Ishikawa (cell line): ENCODE data around the gene METTL25.

Source experiments
- CEBPB ChIP-seq: IDR thresholded peaks from 2 replicates; pipeline ENCODE4 v1.6.1; 2012
- CREB1 ChIP-seq: IDR thresholded peaks from 2 replicates; pipeline ENCODE4 v1.6.1; 2012; ENCODE audit warnings: low read depth
- EGR1 ChIP-seq: IDR thresholded peaks from 2 replicates; pipeline ENCODE4 v1.6.1; 2012
- EP300 ChIP-seq: IDR thresholded peaks from 2 replicates; pipeline ENCODE4 v1.6.1; 2012; ENCODE audit warnings: borderline replicate concordance
- FOXM1 ChIP-seq: IDR thresholded peaks from 2 replicates; pipeline ENCODE4 v1.6.1; 2012; ENCODE audit warnings: low read depth, borderline replicate concordance
- NFIC ChIP-seq: IDR thresholded peaks from 2 replicates; pipeline ENCODE4 v1.6.1; 2012
- RAD21 ChIP-seq: IDR thresholded peaks from 2 replicates; pipeline ENCODE4 v1.6.1; 2012; ENCODE audit warnings: low read depth
- TAF1 ChIP-seq: IDR thresholded peaks from 2 replicates; pipeline ENCODE4 v1.6.1; 2012; ENCODE audit warnings: low read depth, mild to moderate bottlenecking
- TCF12 ChIP-seq: IDR thresholded peaks from 2 replicates; pipeline ENCODE4 v1.6.1; 2012; ENCODE audit warnings: low read depth
- TEAD4 ChIP-seq: IDR thresholded peaks from 2 replicates; pipeline ENCODE4 v1.6.1; 2012
- YY1 ChIP-seq: IDR thresholded peaks from 2 replicates; pipeline ENCODE4 v1.6.1; 2012; ENCODE audit warnings: low read depth
- ZBTB7A ChIP-seq: IDR thresholded peaks from 2 replicates; pipeline ENCODE4 v1.6.1; 2012; ENCODE audit warnings: low read depth
- TF ChIP-seq, protein P1 (sequence below): IDR thresholded peaks from 2 replicates; pipeline ENCODE4 v1.6.1; 2012
- TF ChIP-seq, protein P2 (sequence below): IDR thresholded peaks from 2 replicates; pipeline ENCODE4 v1.6.1; 2012
- TF ChIP-seq, protein P3 (sequence below): IDR thresholded peaks from 2 replicates; pipeline ENCODE4 v1.6.1; 2012; ENCODE audit warnings: low read depth, mild to moderate bottlenecking

METTL25 gene

DNA sequence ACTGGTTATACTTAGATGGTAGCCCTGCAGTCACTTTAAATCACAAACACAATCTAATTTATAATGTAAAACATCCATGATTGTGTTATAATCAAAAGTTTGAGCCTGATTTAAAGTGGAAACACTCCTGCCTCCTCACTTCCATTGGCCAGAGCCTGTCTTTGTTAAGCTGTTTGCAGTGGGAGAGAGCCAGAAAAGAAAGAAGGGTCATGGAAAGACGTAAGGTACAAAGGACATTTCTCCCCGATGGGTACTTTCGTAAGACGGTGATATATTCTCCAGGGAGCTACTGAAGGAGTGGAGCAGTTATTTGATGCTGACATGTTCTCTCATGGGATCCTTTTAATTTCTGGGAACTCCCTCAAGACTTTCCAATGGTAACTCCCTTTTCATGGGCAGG is 164.0 kb downstream of the METTL25 start:
- TF ChIP-seq, protein P1, sequence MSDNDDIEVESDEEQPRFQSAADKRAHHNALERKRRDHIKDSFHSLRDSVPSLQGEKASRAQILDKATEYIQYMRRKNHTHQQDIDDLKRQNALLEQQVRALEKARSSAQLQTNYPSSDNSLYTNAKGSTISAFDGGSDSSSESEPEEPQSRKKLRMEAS = no peak
- TF ChIP-seq EP300 (no peak), CEBPB (no peak)

DNA sequence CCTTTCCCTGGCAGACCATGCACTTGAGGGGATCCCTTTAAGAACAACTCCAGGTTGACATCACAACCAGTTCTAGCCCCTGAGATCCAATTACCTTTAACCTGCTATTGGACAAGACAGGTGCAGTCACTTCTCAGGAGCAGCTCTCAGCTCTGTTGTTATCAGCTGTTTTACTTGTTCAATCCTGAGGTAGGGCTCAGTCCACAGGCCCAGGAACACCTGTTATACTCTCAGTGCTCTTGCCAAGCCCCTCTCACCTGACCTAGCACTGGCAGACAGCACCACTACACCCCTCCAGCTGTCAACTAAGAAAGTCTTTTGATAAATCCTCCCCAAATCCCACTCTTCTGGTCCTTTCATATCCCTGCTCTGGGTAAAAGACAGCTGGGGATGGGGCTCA is 164.4 kb downstream of the METTL25 start:
- TF ChIP-seq CREB1 (no peak), TCF12 (no peak), EGR1 (no peak), TAF1 (no peak), TEAD4 (no peak), NFIC (no peak), FOXM1 (no peak), CEBPB (no peak), YY1 (no peak), RAD21 (no peak), ZBTB7A (no peak)
- TF ChIP-seq, protein P1 = no peak
- TF ChIP-seq, protein P2, sequence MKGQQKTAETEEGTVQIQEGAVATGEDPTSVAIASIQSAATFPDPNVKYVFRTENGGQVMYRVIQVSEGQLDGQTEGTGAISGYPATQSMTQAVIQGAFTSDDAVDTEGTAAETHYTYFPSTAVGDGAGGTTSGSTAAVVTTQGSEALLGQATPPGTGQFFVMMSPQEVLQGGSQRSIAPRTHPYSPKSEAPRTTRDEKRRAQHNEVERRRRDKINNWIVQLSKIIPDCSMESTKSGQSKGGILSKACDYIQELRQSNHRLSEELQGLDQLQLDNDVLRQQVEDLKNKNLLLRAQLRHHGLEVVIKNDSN = no peak

DNA sequence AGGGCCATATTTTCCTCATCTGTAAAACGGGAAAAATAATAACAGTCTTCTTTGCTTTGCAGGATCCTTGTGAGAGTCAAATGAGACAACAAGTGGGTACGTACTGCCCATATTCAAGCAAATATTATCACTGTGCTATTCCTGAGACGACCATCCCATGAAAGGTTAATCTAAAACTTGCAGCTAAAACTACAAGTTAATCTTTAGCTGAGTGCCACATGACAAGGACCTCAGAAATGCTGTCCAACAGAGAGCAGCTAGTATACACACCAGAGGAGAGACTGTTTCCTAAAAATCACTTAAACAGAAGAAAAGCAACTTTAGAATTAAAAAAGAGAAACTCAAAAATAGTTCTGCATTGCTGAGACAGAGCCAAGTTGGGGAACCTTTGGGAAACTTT is 165.7 kb downstream of the METTL25 start:
- no peak for TF ChIP-seq YY1
- no peak for TF ChIP-seq EP300
- TF ChIP-seq NFIC = no peak
- TF ChIP-seq, protein P2 = no peak
- no peak for TF ChIP-seq CEBPB
- TF ChIP-seq FOXM1 = no peak
- TF ChIP-seq CREB1 = no peak
- no peak for TF ChIP-seq EGR1
- no peak for TF ChIP-seq TAF1
- TF ChIP-seq ZBTB7A = no peak
- TF ChIP-seq TCF12 = no peak
- TF ChIP-seq TEAD4 = no peak
- TF ChIP-seq, protein P3, sequence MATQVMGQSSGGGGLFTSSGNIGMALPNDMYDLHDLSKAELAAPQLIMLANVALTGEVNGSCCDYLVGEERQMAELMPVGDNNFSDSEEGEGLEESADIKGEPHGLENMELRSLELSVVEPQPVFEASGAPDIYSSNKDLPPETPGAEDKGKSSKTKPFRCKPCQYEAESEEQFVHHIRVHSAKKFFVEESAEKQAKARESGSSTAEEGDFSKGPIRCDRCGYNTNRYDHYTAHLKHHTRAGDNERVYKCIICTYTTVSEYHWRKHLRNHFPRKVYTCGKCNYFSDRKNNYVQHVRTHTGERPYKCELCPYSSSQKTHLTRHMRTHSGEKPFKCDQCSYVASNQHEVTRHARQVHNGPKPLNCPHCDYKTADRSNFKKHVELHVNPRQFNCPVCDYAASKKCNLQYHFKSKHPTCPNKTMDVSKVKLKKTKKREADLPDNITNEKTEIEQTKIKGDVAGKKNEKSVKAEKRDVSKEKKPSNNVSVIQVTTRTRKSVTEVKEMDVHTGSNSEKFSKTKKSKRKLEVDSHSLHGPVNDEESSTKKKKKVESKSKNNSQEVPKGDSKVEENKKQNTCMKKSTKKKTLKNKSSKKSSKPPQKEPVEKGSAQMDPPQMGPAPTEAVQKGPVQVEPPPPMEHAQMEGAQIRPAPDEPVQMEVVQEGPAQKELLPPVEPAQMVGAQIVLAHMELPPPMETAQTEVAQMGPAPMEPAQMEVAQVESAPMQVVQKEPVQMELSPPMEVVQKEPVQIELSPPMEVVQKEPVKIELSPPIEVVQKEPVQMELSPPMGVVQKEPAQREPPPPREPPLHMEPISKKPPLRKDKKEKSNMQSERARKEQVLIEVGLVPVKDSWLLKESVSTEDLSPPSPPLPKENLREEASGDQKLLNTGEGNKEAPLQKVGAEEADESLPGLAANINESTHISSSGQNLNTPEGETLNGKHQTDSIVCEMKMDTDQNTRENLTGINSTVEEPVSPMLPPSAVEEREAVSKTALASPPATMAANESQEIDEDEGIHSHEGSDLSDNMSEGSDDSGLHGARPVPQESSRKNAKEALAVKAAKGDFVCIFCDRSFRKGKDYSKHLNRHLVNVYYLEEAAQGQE = no peak
- TF ChIP-seq, protein P1 = no peak
- TF ChIP-seq RAD21 = no peak

DNA sequence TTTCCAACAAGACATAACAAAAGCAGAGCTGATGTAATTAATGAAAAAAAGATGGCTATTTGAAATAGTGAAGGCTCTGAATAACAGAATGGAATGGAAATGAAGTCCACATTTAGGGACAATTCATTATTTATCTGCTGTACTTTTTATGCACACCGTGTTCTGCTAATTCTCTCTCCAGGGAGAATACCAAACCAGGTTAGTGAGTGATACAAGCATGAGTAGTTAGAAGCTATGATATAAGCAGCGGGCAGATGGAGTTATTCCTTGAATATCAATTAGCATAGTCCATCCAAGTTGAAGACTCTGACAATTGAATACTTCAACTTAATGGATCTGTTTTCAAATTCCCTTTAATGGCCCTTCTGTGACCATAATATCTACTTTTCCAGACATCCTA is 166.3 kb downstream of the METTL25 start:
- no peak for TF ChIP-seq YY1
- no peak for TF ChIP-seq TEAD4
- no peak for TF ChIP-seq TAF1
- TF ChIP-seq NFIC = no peak
- TF ChIP-seq CEBPB = no peak
- TF ChIP-seq CREB1 = no peak
- no peak for TF ChIP-seq EGR1
- no peak for TF ChIP-seq TCF12
- no peak for TF ChIP-seq FOXM1
- TF ChIP-seq, protein P3 = no peak
- TF ChIP-seq ZBTB7A = no peak
- TF ChIP-seq, protein P1 = no peak
- no peak for TF ChIP-seq EP300
- no peak for TF ChIP-seq RAD21
- TF ChIP-seq, protein P2 = no peak

DNA sequence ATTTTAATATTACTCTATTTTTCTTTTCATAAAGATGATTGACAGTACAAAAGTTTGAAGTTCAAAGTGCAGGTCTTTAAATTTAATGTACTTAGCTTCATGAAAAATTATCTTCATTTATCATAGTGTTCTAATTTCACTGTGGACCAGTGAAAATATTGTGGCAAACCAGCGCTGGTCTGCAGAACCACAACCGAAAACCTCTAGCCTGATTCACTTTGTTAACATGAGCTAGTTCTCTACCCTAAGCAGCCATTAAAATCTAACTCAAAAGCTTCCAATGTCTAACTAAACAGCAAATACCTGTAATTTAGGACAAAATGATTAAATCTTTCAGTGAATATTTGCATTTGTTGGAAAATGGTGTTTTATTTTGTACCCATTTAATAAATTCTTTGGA is 167.3 kb downstream of the METTL25 start:
- TF ChIP-seq TEAD4 (no peak), CEBPB (no peak), CREB1 (no peak), FOXM1 (no peak), TAF1 (no peak), RAD21 (no peak), ZBTB7A (no peak), TCF12 (no peak), YY1 (no peak), EGR1 (no peak), EP300 (no peak), NFIC (no peak)
- TF ChIP-seq, protein P3 = no peak
- TF ChIP-seq, protein P2 = no peak
- TF ChIP-seq, protein P1 = no peak
